GM10266 (cell line): Measurements from ENCODE around the gene XAB2.

Experiments used
- DNase-seq: peaks from one replicate; pipeline ENCODE4 v3.0.0; 2012; ENCODE audit errors: extremely low spot score
- TF ChIP-seq, protein P1 (sequence below): IDR thresholded peaks from 2 replicates; pipeline ENCODE4 v1.5.1; 2012; ENCODE audit warnings: mild to moderate bottlenecking, low read depth; ENCODE audit not compliant: control insufficient read depth, insufficient read depth; ENCODE audit errors: missing control alignments

The XAB2 gene

DNA sequence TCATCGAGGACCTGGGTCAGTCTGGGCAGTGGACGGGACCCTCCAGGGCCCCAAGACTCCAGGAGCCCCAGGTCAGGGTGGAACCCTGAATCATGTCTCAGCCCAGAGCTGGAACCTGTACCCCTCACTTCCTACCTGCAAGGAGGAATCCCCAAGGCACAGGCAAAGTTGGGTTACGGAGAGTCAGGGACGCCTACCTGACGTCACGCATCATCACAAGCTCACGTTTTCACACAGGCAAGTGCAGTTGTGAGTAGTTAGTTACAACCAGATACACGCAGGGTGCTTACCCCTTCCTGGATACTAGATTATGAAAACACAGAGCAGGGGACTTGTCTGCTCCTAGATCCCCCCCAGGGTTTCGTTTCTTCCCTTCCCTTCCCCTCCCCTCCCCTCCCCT is 41.4 kb upstream of the XAB2 start:
- TF ChIP-seq, protein P1, sequence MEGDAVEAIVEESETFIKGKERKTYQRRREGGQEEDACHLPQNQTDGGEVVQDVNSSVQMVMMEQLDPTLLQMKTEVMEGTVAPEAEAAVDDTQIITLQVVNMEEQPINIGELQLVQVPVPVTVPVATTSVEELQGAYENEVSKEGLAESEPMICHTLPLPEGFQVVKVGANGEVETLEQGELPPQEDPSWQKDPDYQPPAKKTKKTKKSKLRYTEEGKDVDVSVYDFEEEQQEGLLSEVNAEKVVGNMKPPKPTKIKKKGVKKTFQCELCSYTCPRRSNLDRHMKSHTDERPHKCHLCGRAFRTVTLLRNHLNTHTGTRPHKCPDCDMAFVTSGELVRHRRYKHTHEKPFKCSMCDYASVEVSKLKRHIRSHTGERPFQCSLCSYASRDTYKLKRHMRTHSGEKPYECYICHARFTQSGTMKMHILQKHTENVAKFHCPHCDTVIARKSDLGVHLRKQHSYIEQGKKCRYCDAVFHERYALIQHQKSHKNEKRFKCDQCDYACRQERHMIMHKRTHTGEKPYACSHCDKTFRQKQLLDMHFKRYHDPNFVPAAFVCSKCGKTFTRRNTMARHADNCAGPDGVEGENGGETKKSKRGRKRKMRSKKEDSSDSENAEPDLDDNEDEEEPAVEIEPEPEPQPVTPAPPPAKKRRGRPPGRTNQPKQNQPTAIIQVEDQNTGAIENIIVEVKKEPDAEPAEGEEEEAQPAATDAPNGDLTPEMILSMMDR, result no peak
- DNase-seq, result no peak

DNA sequence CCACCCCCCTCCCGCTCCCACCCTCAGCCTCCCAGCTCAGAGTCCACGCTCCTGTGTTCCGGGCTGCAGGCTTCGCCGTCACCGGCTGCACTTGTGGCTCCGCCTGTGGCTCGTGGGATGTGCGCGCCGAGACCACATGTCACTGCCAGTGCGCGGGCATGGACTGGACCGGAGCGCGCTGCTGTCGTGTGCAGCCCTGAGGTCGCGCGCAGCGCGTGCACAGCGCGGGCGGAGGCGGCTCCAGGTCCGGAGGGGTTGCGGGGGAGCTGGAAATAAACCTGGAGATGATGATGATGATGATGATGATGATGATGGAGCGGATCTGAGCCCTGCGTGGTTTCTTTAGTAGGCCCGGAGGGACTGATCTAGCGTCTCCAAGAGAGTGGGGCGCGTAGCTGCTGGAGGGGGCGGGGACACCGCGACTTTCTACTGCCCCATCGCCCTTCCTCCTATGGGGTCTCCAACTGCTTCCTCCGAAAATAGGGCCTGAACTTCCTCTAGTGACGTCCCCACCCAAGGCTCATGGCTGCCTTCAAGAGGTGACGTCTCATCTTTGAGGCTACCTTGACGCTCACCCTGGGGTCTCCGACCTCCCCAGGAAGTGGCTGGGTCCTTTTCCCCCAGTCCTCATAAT is 40.9 kb upstream of the XAB2 start:
- DNase-seq, result no peak
- TF ChIP-seq, protein P1, result no peak

DNA sequence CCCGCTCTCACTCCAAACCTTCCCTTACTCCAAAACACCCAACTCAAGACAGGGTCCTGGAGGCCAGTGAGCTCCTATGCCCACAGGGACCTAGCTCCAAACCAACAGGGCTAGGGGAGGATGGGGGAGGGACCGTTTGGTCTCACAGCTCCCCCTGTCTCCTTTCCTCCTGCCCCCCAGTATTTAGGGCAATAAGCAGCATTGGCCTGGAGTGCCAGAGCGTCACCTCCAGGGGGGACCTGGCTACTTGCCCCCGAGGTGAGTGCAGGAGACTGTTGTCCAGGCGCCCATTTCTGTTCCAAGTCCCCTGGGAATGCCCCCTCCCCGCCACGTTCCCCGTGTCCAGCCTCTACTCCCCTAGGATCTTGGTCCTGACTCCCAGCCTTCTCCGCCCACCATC is 40.3 kb upstream of the XAB2 start:
- TF ChIP-seq, protein P1, result no peak
- no peak for DNase-seq

DNA sequence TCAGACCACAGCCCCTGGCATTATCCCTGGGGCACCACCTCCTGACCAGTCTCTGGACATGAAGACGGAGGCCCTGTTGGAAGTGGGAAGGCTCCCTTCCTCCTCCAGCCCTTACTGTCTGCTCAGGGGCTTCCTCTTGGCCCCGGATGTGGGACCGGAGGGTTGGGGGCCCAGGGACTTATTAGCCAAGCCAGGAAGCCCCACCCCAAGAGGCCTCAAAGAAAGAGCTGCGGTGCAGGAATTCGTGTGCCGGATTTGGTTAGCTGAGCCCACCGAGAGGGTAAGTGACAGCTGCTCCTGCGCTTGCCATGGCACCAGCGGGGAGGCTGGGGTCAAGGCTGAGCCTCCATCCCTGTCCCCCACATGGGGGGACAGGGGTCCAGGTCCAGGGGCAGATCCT is 39.5 kb upstream of the XAB2 start, which contains the start of gene RETN:
RETN (plus strand) TSS at position 208 of the 400 bp plus-strand sequence. CDS start 278 bp downstream, outside the sequence.
- DNase-seq, result no peak

DNA sequence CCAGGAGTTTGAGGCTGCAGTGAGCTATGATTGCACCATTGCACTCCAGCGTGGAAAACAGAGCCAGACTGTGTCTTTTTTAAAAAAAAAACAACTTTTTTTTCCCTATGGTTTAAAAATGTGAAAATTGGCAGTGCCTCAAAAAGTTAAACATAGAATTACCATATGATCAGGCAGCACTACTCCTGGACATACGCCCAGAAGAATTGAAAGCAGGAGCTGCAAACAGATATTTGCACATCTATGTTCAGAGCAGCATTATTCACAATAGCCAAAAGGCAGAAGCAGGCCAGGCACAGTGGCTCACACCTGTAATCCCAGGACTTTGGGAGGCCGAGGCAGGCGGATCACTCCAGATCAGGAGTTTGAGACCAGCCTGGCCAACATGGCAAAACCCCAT is 35.7 kb upstream of the XAB2 start:
- TF ChIP-seq, protein P1, result no peak
- DNase-seq, result no peak

More for the DNA sequence above, 39.5 kb upstream of the XAB2 start, which contains the start of gene RETN:
- TF ChIP-seq, protein P1, result no peak

DNA sequence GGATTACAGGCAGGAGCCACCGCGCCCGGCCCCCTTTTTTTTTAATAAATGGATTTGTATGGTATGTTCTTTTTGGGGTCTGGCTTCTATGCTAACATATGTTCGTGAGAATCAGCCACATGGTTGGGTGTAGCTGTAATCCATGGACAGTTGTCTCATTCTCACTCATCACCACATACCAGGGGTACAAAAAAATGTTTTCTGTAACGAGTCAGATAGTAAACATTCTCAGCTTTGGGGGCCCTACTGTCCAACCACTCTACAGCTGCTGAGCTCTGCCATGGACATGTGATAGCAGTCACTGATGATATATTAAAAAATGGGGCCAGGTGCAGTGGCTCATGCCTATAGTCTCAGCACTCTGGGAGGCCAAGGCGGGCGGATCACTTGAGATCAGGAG is 34.4 kb upstream of the XAB2 start:
- DNase-seq, result no peak
- TF ChIP-seq, protein P1, result no peak

DNA sequence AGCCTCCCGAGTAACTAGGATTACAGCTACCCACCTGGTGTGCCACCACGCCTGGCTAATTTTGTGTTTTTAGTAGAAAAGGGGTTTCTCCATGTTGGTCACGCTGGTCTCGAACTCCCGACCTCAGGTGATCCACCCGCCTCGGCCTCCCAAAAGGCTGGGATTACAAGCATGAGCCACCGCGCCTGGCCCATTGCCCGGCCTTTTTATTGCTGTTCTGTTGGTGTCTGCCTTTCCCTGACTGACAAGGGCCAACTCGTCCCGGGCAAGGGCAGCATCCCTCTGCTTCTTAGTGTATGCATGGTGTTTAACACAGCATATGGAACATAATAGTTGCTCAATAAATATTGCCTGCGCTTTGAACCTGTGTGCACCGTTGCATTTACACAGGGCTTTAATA is 33.3 kb upstream of the XAB2 start:
- DNase-seq, result no peak
- TF ChIP-seq, protein P1, result no peak
